Measurements from ENCODE around the gene PLEKHA7. TPM values are rescaled to one million over a fixed set of nuclear protein-coding genes. Genes with fewer than 3 reads are reported as not detected.

The PLEKHA7 gene
- total RNA-seq, 1 experiment from 2014 or later, result 43.1 TPM

GRCh38 chr11:16846305-16846704, 167.9 kb downstream of the PLEKHA7 start:
- peak; percentile 20 for DNase-seq (ENCODE audit: low read depth)

- no peak for DNase-seq (ENCODE audit: low read depth)
Measured at GRCh38 chr11:16844268-16844771, 169.9 kb downstream of the PLEKHA7 start.

GRCh38 chr11:16843294-16843693, 170.9 kb downstream of the PLEKHA7 start:
- DNase-seq (ENCODE audit: low read depth), result no peak

- DNase-seq (ENCODE audit: low read depth), result no peak
Measured at GRCh38 chr11:16841984-16842383, 172.2 kb downstream of the PLEKHA7 start.

GRCh38 chr11:16841481-16841880, 172.7 kb downstream of the PLEKHA7 start:
- no peak for DNase-seq (ENCODE audit: low read depth)

GRCh38 chr11:16840951-16841350, 173.3 kb downstream of the PLEKHA7 start:
- DNase-seq (ENCODE audit: low read depth), result no peak

GRCh38 chr11:16839821-16840220, 174.4 kb downstream of the PLEKHA7 start:
- DNase-seq (ENCODE audit: low read depth), result peak; percentile 77

- DNase-seq (ENCODE audit: low read depth), result no peak
Measured at GRCh38 chr11:16834384-16834783, 179.8 kb downstream of the PLEKHA7 start.

GRCh38 chr11:16833026-16833425, 181.2 kb downstream of the PLEKHA7 start:
- DNase-seq (ENCODE audit: low read depth), result no peak

GRCh38 chr11:16832193-16832539, 182.0 kb downstream of the PLEKHA7 start:
- no peak for DNase-seq (ENCODE audit: low read depth)

- DNase-seq (ENCODE audit: low read depth), result no peak
Measured at GRCh38 chr11:16831316-16832192, 182.7 kb downstream of the PLEKHA7 start.

- DNase-seq (ENCODE audit: low read depth), result no peak
Measured at GRCh38 chr11:16827139-16827538, 187.1 kb downstream of the PLEKHA7 start.

GRCh38 chr11:16825968-16826367, 188.2 kb downstream of the PLEKHA7 start:
- peak; percentile 68 for DNase-seq (ENCODE audit: low read depth)

GRCh38 chr11:16825101-16825500, 189.1 kb downstream of the PLEKHA7 start:
- no peak for DNase-seq (ENCODE audit: low read depth)

- peak; percentile 84 for DNase-seq (ENCODE audit: low read depth)
Measured at GRCh38 chr11:16820324-16821092, 193.7 kb downstream of the PLEKHA7 start.

GRCh38 chr11:16818284-16818683, 195.9 kb downstream of the PLEKHA7 start:
- DNase-seq (ENCODE audit: low read depth), result peak; percentile 26

- DNase-seq (ENCODE audit: low read depth), result no peak
Measured at GRCh38 chr11:16817351-16817750, 196.9 kb downstream of the PLEKHA7 start.

GRCh38 chr11:16816358-16817270, 197.6 kb downstream of the PLEKHA7 start:
- no peak for DNase-seq (ENCODE audit: low read depth)

GRCh38 chr11:16815047-16815767, 199.0 kb downstream of the PLEKHA7 start:
- no peak for DNase-seq (ENCODE audit: low read depth)

GRCh38 chr11:16814410-16815046, 199.7 kb downstream of the PLEKHA7 start:
- DNase-seq (ENCODE audit: low read depth), result no peak

Data from M059J (cell line).